ENCODE measurements around the gene SLC22A12.

Gene SLC22A12

DNA sequence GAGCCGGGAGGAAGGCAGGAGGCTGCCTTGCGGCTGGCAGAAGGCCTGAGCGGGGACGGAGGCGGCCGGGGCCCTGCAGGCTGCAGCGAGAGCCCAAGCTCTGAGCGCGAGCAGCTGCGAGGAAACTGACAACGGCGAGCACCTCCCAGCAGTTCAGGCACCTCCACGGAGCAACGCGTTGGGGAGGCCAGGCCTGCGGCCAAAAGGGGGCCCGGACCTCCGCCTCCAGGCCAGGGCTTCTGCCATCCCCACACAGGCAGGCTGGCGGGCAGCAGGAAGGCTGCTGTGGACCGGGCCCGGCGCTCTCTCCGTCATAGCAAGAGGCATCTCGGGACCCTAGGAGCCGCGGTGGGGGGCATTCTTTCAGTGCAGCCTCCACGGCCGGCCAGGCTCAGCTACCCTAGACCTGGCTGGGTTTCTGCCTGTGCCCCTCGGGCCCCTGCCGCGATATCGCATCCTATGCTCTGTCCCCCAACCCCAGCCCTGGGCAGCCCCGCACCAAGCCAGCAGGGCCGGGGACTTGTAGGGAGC lies 22.9 kb upstream of the SLC22A12 start:
- no peak for DNase-seq (ENCODE audit: low read depth)
- no peak overlapping the region for H3K4me3 ChIP-seq (ENCODE audit: low read length)
- TF ChIP-seq, protein P1, sequence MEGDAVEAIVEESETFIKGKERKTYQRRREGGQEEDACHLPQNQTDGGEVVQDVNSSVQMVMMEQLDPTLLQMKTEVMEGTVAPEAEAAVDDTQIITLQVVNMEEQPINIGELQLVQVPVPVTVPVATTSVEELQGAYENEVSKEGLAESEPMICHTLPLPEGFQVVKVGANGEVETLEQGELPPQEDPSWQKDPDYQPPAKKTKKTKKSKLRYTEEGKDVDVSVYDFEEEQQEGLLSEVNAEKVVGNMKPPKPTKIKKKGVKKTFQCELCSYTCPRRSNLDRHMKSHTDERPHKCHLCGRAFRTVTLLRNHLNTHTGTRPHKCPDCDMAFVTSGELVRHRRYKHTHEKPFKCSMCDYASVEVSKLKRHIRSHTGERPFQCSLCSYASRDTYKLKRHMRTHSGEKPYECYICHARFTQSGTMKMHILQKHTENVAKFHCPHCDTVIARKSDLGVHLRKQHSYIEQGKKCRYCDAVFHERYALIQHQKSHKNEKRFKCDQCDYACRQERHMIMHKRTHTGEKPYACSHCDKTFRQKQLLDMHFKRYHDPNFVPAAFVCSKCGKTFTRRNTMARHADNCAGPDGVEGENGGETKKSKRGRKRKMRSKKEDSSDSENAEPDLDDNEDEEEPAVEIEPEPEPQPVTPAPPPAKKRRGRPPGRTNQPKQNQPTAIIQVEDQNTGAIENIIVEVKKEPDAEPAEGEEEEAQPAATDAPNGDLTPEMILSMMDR (conservative IDR thresholded peaks at IDR 0.05; ENCODE audit: low read length) = no peak

DNA sequence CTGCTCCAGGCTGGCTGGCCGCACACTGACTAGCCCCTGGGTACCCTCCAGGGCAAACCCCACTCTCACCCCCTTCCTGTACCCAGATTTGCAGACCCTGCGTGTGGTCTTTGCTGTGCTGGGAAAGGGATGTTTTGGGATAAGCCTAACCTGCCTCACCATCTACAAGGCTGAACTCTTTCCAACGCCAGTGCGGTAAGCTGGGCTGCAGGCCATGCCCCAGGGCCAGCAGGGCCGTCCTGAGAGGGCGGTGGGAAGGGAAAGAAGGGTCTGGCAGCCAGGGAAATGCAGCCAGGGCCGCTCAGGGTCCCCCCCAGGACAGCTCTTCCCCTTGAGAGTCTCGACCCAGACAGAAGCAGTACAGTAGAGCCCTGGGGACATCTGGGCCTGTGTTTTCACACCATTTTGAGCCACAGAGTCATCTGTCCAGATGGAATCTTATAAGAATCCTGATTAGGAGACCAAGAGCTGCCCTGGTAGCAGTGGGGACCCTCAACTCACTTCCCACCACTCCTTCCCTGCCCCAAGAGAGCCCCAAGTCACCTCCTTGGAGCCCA lies 22.4 kb upstream of the SLC22A12 start:
- H3K4me3 ChIP-seq (ENCODE audit: low read length) = no peak overlapping the region
- DNase-seq (ENCODE audit: low read depth) = no peak
- TF ChIP-seq, protein P1 (conservative IDR thresholded peaks at IDR 0.05; ENCODE audit: low read length) = no peak

DNA sequence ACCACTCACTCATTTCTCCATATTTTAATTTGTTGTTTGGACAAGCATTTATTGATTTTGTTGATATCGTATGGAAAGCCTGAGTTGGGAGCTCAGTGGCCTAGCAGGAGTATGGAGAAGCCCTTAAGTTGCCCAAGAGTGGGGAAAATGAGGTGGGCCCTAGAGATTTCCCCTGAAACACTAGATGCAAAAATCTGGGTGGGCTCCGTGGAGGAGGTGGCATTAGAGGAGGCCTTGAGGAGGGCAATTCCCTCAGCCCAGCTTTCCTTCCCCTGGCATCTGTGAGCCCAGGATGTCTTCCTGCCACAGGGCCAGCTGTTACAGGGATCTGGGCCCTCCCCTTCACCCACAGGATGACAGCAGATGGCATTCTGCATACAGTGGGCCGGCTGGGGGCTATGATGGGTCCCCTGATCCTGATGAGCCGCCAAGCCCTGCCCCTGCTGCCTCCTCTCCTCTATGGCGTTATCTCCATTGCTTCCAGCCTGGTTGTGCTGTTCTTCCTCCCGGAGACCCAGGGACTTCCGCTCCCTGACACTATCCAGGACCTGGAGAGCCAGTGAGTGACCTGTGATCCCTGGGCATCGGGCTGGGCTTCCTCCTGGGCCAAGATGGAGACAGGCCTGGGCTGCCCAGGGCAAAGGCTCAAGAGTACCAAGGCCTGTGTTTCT lies 21.6 kb upstream of the SLC22A12 start:
- no peak for DNase-seq (ENCODE audit: low read depth)
- no peak overlapping the region for H3K4me3 ChIP-seq (ENCODE audit: low read length)
- TF ChIP-seq, protein P1 (conservative IDR thresholded peaks at IDR 0.05; ENCODE audit: low read length) = no peak

DNA sequence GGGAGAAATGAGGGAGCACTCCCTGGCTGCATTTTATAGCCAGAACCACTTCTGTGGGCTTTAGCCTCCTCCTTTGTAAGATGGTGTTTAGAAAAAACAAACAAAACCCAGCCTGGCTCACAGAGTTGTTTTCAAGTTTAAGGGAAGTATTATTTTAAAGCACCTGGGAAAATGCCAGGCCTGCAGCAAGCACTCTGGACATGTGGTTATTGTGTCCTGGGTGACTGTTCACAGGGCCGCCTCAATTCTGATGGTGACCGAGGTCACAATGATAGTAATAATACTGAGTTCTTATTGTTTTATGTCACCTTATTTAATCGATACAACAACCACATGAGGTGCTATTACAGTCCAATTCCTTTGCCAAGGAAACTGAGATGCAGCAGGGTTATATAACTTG lies 20.7 kb upstream of the SLC22A12 start:
- H3K4me3 ChIP-seq (ENCODE audit: low read length) = no peak overlapping the region
- no peak for DNase-seq (ENCODE audit: low read depth)
- TF ChIP-seq, protein P1 (conservative IDR thresholded peaks at IDR 0.05; ENCODE audit: low read length) = no peak

DNA sequence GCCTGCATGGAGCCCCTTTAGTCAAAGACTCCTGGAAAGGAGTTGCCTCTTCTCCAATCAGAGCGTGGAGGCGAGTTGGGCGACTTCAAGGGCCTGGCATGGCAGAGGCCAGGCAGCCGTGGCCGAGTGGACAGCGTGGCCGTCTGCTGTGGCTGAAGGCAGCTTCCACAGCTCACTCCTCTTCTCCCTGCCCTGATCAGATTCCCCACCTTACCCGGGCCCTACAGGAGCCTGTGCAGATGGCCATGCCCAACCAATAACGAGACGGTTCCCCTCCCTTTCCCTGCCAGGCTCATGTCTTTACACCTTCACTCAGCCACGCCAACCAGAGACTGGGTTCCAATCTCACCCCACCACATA lies 20.0 kb upstream of the SLC22A12 start:
- DNase-seq (ENCODE audit: low read depth) = no peak
- H3K4me3 ChIP-seq (ENCODE audit: low read length) = no peak overlapping the region
- TF ChIP-seq, protein P1 (conservative IDR thresholded peaks at IDR 0.05; ENCODE audit: low read length) = no peak

DNA sequence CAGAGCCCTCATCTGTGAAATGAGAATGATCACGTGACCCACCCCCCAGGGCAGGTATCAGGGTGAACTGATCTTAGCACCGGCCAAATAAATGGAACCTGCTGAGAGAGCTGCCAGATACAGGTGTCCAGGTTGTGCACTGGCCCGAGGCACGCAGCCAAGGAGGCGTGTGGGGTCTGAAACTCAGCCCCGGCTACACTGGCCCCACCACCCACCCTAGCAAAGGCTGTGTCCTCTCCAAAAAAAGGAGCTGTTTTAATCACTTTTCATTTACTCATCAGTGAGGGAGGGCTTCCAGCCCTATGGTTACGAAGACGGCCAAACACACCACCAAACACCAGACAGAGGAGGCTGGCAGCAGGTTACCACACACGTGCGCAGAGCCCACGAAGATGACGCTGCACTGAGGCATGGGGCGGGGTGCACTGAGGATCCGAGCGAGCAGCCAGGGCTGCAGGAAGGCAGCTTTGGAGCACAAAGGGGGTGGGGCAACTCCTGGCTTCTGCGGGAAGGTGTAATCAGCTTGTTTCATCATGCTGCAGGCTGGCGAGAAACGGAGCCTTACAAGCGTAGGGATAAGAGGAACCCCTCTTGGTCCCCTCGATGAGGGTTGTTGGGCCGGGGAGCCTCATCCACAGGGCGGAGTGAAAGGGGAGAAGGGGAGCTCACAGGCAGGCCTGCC lies 19.5 kb upstream of the SLC22A12 start:
- TF ChIP-seq, protein P1 (conservative IDR thresholded peaks at IDR 0.05; ENCODE audit: low read length) = no peak
- DNase-seq (ENCODE audit: low read depth) = no peak
- H3K4me3 ChIP-seq (ENCODE audit: low read length) = no peak overlapping the region

DNA sequence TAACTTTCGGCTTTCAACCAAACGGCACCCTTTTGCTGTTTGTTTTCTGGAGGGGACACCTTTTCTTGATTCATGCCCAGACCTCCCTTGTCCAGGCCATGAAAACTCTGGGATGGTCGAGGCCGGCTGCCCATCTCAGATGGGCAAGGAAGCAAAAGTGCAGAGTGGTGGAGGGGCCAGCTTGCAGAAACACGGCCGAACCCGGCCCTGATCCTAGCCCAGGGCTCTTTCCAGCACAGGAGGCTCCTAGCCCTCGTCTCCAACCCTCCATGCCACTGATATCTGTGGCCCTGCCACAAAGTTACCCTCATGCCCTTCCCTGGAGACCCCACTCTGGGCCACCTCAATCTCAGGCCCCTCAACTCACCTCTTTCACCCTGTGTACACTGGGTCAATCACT lies 18.9 kb upstream of the SLC22A12 start:
- H3K4me3 ChIP-seq (ENCODE audit: low read length) = no peak overlapping the region
- no peak for DNase-seq (ENCODE audit: low read depth)
- TF ChIP-seq, protein P1 (conservative IDR thresholded peaks at IDR 0.05; ENCODE audit: low read length) = no peak

Data from AG10803 (cell line).